A549 (cell line): ENCODE data around the gene LRRC36. TPM values are rescaled to one million over a fixed set of nuclear protein-coding genes. Genes with fewer than 3 reads are reported as not detected.

Experiments
- ATAC-seq, 2 experiments: fragments of 200-7000 bp in 1 of 2; fragments of >200 bp in 1 of 2; cut with Nextera tagmentation in 1 of 2; cut with Tn5 transposase in 1 of 2; 3 replicates each; pipeline versions ENCODE4 v1.8.0 to v1.9.1; 2018 to 2020; ENCODE audit warnings: mild to moderate bottlenecking in 1 of 2, moderate library complexity in 1 of 2
- CTCF ChIA-PET: fragments of 300-600 bp; sonication (Branson Sonifier 250); formaldehyde crosslinking; extraction: SDS; loops from one replicate; lab custom pipeline; 2021; ENCODE audit warnings: antibody characterized with exemption, inconsistent platforms; lab: Yijun Ruan, JAX
- POLR2A ChIA-PET: fragments of 350-600 bp; formaldehyde crosslinking; extraction: SDS; loops from one replicate; lab custom pipeline; 2021; ENCODE audit warnings: antibody characterized with exemption, inconsistent platforms; lab: Yijun Ruan, JAX
- DNase-seq, 2 experiments: peaks; one replicate each; pipeline versions ENCODE4 v3.0.0 to v3.0.0-alpha.2; 2011 to 2016; ENCODE audit warnings: low read depth in 1 of 2, low spot score in 1 of 2
- FAIRE-seq: peaks from 2 replicates; lab custom pipeline; 2011; peaks lifted over from hg19 to GRCh38; lab: Jason Lieb, UNC
- H3K27ac ChIP-seq, 2 experiments: fragments of >200 bp; sonication (Bioruptor Twin); formaldehyde crosslinking; 3 replicates each; pipeline ENCODE4 v1.5.1; 2016 to 2017
- H3K4me1 ChIP-seq: fragments of >200 bp; sonication (Bioruptor Twin); formaldehyde crosslinking; 3 replicates; pipeline ENCODE4 v1.6.1; 2016
- H3K4me2 ChIP-seq: fragments of >200 bp; sonication (Bioruptor Twin); formaldehyde crosslinking; 3 replicates; pipeline ENCODE4 v1.6.1; 2016
- H3K4me3 ChIP-seq: fragments of >200 bp; sonication (Bioruptor Twin); formaldehyde crosslinking; 3 replicates; pipeline ENCODE4 v1.5.1; 2016
- H3K9me3 ChIP-seq: fragments of >200 bp; sonication (Bioruptor Twin); formaldehyde crosslinking; 3 replicates; pipeline ENCODE4 v1.6.1; 2016
- BHLHE40 ChIP-seq: IDR thresholded peaks from 2 replicates; pipeline ENCODE4 v1.6.1; 2012; ENCODE audit warnings: low read depth, low read length, inconsistent platforms
- CEBPB ChIP-seq, 2 experiments: fragments of >200 bp in 1 of 2; sonication (Bioruptor Twin) in 1 of 2; formaldehyde crosslinking in 1 of 2; IDR thresholded peaks; 2 replicates each; pipeline ENCODE4 v1.6.1; 2012 to 2016
- CHD2 ChIP-seq: fragments of 150-350 bp; IDR thresholded peaks from 2 replicates; pipeline ENCODE4 v1.6.1; 2014; ENCODE audit warnings: low read length; ENCODE audit not compliant: partially characterized antibody
- CHD4 ChIP-seq: fragments of 200-600 bp; sonication (generic); IDR thresholded peaks from 2 replicates; pipeline ENCODE4 v1.6.1; 2016; ENCODE audit warnings: antibody characterized with exemption, mild to moderate bottlenecking, borderline replicate concordance
- ESRRA ChIP-seq: fragments of 150-350 bp; IDR thresholded peaks from 2 replicates; pipeline ENCODE4 v1.6.1; 2014; ENCODE audit warnings: mild to moderate bottlenecking, low read length, borderline replicate concordance
- HDAC2 ChIP-seq: fragments of 200-600 bp; sonication (generic); IDR thresholded peaks from 2 replicates; pipeline ENCODE4 v1.6.1; 2016
- HEYL ChIP-seq: fragments of 250-450 bp; sonication (Bioruptor Pico); IDR thresholded peaks from 2 replicates; pipeline ENCODE4 v1.8.0; 2021; ENCODE audit warnings: mild to moderate bottlenecking, moderate library complexity
- HOXA7 ChIP-seq: fragments of 250-450 bp; sonication (Bioruptor Pico); IDR thresholded peaks from 2 replicates; pipeline ENCODE4 v1.5.0; 2020; ENCODE audit warnings: mild to moderate bottlenecking, moderate library complexity
- JUNB ChIP-seq: fragments of >200 bp; sonication (Bioruptor Twin); formaldehyde crosslinking; IDR thresholded peaks from 2 replicates; pipeline ENCODE4 v1.6.1; 2016
- KDM1A ChIP-seq: fragments of 200-600 bp; sonication (generic); IDR thresholded peaks from 2 replicates; pipeline ENCODE4 v1.6.1; 2016; ENCODE audit warnings: low read depth, mild to moderate bottlenecking
- REST ChIP-seq: fragments of 200-600 bp; sonication (generic); IDR thresholded peaks from 2 replicates; pipeline ENCODE4 v1.6.1; 2016; ENCODE audit warnings: antibody characterized with exemption, mild to moderate bottlenecking, moderate library complexity
- SREBF2 ChIP-seq: fragments of 450-650 bp; IDR thresholded peaks from 2 replicates; pipeline ENCODE4 v1.6.1; 2014; ENCODE audit warnings: mild to moderate bottlenecking, moderate library complexity
- TFCP2L1 ChIP-seq: fragments of 250-450 bp; sonication (Bioruptor Pico); IDR thresholded peaks from 2 replicates; pipeline ENCODE4 v1.5.0; 2021; ENCODE audit warnings: mild to moderate bottlenecking
- TP53 ChIP-seq: fragments of 250-450 bp; sonication (Bioruptor Pico); IDR thresholded peaks from 2 replicates; pipeline ENCODE4 v1.5.0; 2021; ENCODE audit warnings: mild to moderate bottlenecking, moderate library complexity
- ZFP36 ChIP-seq: fragments of 450-650 bp; IDR thresholded peaks from 2 replicates; pipeline ENCODE4 v1.6.1; 2014; ENCODE audit warnings: borderline replicate concordance; ENCODE audit not compliant: partially characterized antibody
- ZNF302 ChIP-seq: fragments of 250-450 bp; sonication (Bioruptor Pico); IDR thresholded peaks from 2 replicates; pipeline ENCODE4 v1.9.0; 2021; ENCODE audit warnings: inconsistent platforms, mild to moderate bottlenecking, moderate library complexity
- WGBS: methylation state at CpG from one replicate; pipeline ENCODE4 v1.1.6; 2017; ENCODE audit errors: missing lambda C conversion rate; 5-methylcytosine and 5-hydroxymethylcytosine counted together
- polyA plus RNA-seq, 4 experiments: library from polyadenylated mRNA; depleted of rRNA in 3 of 4; stranded (reverse); fragments of >200 nt; fragmentation: RNase III in 1 of 4; extraction: RNeasy Plus Mini Kit Qiagen cat#74134 plus additional on column Dnase treatment in 1 of 4; gene quantifications; 2 replicates in 3 of 4; 3 replicates in 1 of 4; pipeline ENCODE4 v1.2.3, GENCODE V29; 2011 to 2017
- TF ChIP-seq, protein P1 (sequence below): IDR thresholded peaks from 2 replicates; pipeline ENCODE4 v1.6.1; 2012
- TF ChIP-seq, protein P2 (sequence below): fragments of 150-350 bp; IDR thresholded peaks from 2 replicates; pipeline ENCODE4 v1.6.1; 2014; ENCODE audit warnings: low read depth, mild to moderate bottlenecking, low read length

LRRC36 gene
- polyA plus RNA-seq, 2 of the 4 experiments (the other 2 are of a cell fraction) = 0.48 to 0.57 TPM

DNA sequence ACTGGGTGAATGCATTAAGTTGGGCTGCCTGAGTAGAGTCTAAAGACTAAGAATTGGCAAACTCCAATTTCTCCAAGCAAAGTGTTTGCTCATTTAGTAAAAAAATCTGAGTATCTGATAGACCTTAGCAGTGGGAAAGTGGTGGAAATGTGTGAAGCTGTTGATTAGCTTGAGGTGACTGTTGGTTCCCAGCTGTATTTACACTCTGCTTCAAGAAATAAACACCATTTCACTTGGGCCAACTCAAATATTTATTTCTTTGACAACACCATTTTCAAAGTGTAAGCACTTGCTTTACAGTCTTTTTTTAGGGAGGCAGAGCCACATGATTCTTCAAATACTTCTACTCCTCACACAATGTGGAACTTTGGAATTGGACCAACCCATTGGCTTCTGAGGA is 8.8 kb upstream of the LRRC36 start:
- TF ChIP-seq SREBF2 (no peak), CEBPB (IDR thresholded peaks at IDR 0.05) (no peak), TFCP2L1 (no peak), JUNB (no peak), TP53 (no peak), ZNF302 (CRISPR knock-in tag) (no peak), HOXA7 (CRISPR knock-in tag) (no peak), KDM1A (no peak), HDAC2 (no peak), CHD2 (no peak), HEYL (CRISPR knock-in tag) (no peak)
- TF ChIP-seq, protein P1, sequence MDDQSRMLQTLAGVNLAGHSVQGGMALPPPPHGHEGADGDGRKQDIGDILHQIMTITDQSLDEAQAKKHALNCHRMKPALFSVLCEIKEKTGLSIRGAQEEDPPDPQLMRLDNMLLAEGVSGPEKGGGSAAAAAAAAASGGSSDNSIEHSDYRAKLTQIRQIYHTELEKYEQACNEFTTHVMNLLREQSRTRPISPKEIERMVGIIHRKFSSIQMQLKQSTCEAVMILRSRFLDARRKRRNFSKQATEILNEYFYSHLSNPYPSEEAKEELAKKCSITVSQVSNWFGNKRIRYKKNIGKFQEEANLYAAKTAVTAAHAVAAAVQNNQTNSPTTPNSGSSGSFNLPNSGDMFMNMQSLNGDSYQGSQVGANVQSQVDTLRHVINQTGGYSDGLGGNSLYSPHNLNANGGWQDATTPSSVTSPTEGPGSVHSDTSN = no peak
- DNase-seq = no peak
- Histone ChIP-seq H3K4me3 (no peak overlapping the region), H3K4me1 (peaks cover 2% of the 10 kb centered on the region; the same call in 1 of the 3 replicates), H3K9me3 (no peaks in the 10 kb centered on the region), H3K4me2 (no peak overlapping the region), H3K27ac (no peak overlapping the region)
- POLR2A ChIA-PET = no interaction called here
- CTCF ChIA-PET = interaction anchor here (1.2 to 1.5 kb wide), 3 partner anchors 9 to 59 kb away, joined by 3 to 6 read pairs (median 3); partner anchors contain the start of genes KCTD19 and LRRC36
- no peak for FAIRE-seq
- no peak for ATAC-seq

DNA sequence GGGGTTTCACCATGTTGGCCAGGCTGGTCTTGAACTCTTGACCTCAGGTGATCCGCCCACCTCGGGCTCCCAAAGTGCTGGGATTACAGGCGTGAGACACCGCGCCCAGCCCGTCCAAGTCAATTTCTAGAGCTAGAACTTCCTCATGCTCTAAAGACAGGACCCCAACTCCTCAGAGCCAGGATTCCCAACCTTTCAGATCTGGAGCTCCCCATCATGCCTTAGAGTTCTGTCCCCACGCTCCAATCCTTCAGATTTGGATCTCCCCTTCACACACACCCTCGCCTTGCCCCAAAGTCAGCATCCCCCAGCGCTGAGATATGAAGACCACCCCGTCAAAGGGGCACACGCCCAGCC is 522 bp upstream of the LRRC36 start:
- POLR2A ChIA-PET = no interaction called here
- Histone ChIP-seq H3K9me3 (no peaks in the 10 kb centered on the region), H3K4me1 (peaks cover 15% of the 10 kb centered on the region), H3K27ac (peak overlapping the region; percentile 70 to 82), H3K4me3 (peak overlapping the region; percentile 60), H3K4me2 (peak overlapping the region; percentile 92)
- no peak for FAIRE-seq
- no peak for TF ChIP-seq HDAC2
- TF ChIP-seq BHLHE40 = no peak
- TF ChIP-seq ZFP36 = no peak
- no peak for TF ChIP-seq ESRRA
- no peak for TF ChIP-seq REST
- TF ChIP-seq, protein P2, sequence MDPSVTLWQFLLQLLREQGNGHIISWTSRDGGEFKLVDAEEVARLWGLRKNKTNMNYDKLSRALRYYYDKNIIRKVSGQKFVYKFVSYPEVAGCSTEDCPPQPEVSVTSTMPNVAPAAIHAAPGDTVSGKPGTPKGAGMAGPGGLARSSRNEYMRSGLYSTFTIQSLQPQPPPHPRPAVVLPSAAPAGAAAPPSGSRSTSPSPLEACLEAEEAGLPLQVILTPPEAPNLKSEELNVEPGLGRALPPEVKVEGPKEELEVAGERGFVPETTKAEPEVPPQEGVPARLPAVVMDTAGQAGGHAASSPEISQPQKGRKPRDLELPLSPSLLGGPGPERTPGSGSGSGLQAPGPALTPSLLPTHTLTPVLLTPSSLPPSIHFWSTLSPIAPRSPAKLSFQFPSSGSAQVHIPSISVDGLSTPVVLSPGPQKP = no peak
- TF ChIP-seq ZNF302 (CRISPR knock-in tag) = no peak
- TF ChIP-seq, protein P1 = no peak
- TF ChIP-seq CEBPB (IDR thresholded peaks at IDR 0.05) = no peak
- no peak for TF ChIP-seq CHD4
- WGBS = 9% methylated on average over 11 of the region's 11 CpGs
- CTCF ChIA-PET = interaction anchor here (0.7 to 6.2 kb wide), 39 partner anchors 8 to 159 kb away, joined by 3 to 49 read pairs (median 6); partner anchors contain the start of genes FHOD1, SLC9A5 and TPPP3
- no peak for DNase-seq
- ATAC-seq = peak in 1 of 2 experiments; percentile 11; a peak in 2 of 6 replicates
